Limb (tissue), 2 donors: Measurements from ENCODE around the gene ANAPC2.

Source experiments
- DNase-seq, 2 donors: peaks; one replicate each; pipeline ENCODE4 v3.0.0-alpha.2; 2016; ENCODE audit errors: extremely low spot score in 2 of 2

The ANAPC2 gene

GRCh38 chr9:137163805-137164204 is 24.6 kb downstream of the ANAPC2 start:
- no peak for DNase-seq

GRCh38 chr9:137163365-137163715 is 25.0 kb downstream of the ANAPC2 start:
- no peak for DNase-seq

GRCh38 chr9:137162505-137163364 is 25.6 kb downstream of the ANAPC2 start:
- DNase-seq: no peak

GRCh38 chr9:137161558-137162486 is 26.5 kb downstream of the ANAPC2 start:
- DNase-seq: no peak

GRCh38 chr9:137160716-137161557 is 27.4 kb downstream of the ANAPC2 start:
- DNase-seq: no peak

GRCh38 chr9:137160054-137160425 is 28.3 kb downstream of the ANAPC2 start:
- no peak for DNase-seq

- no peak for DNase-seq
Observed at GRCh38 chr9:137159105-137160053, 29.0 kb downstream of the ANAPC2 start.

- no peak for DNase-seq
Observed at GRCh38 chr9:137158625-137159024, 29.7 kb downstream of the ANAPC2 start.

- no peak for DNase-seq
Observed at GRCh38 chr9:137157618-137158415, 30.5 kb downstream of the ANAPC2 start.

- DNase-seq: no peak
Observed at GRCh38 chr9:137156567-137157375, 31.6 kb downstream of the ANAPC2 start.

- no peak for DNase-seq
Observed at GRCh38 chr9:137152844-137153405, 35.4 kb downstream of the ANAPC2 start.

- DNase-seq: no peak
Observed at GRCh38 chr9:137150617-137151457, 37.5 kb downstream of the ANAPC2 start.

GRCh38 chr9:137149942-137150616 is 38.3 kb downstream of the ANAPC2 start:
- no peak for DNase-seq

- no peak for DNase-seq
Observed at GRCh38 chr9:137149363-137149762, 39.0 kb downstream of the ANAPC2 start.

- no peak for DNase-seq
Observed at GRCh38 chr9:137148661-137149060, 39.7 kb downstream of the ANAPC2 start.

GRCh38 chr9:137148242-137148641 is 40.1 kb downstream of the ANAPC2 start:
- no peak for DNase-seq

- no peak for DNase-seq
Observed at GRCh38 chr9:137147793-137148160, 40.6 kb downstream of the ANAPC2 start.
